ACHN (cell line): ENCODE measurements around the gene SPRY2.

Experiments
- DNase-seq: peaks from one replicate; pipeline ENCODE4 v3.0.0-alpha.2; 2015
- in situ Hi-C: cut with HindIII; loops from 2 replicates; pipeline ENCODE4 v1.10.0; 2017; ENCODE audit warnings: low sequenced_read_pairs, low pct_ligation_motif_present, low pct_unique_long_range_greater_than_20kb

The SPRY2 gene, protein sequence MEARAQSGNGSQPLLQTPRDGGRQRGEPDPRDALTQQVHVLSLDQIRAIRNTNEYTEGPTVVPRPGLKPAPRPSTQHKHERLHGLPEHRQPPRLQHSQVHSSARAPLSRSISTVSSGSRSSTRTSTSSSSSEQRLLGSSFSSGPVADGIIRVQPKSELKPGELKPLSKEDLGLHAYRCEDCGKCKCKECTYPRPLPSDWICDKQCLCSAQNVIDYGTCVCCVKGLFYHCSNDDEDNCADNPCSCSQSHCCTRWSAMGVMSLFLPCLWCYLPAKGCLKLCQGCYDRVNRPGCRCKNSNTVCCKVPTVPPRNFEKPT

DNA sequence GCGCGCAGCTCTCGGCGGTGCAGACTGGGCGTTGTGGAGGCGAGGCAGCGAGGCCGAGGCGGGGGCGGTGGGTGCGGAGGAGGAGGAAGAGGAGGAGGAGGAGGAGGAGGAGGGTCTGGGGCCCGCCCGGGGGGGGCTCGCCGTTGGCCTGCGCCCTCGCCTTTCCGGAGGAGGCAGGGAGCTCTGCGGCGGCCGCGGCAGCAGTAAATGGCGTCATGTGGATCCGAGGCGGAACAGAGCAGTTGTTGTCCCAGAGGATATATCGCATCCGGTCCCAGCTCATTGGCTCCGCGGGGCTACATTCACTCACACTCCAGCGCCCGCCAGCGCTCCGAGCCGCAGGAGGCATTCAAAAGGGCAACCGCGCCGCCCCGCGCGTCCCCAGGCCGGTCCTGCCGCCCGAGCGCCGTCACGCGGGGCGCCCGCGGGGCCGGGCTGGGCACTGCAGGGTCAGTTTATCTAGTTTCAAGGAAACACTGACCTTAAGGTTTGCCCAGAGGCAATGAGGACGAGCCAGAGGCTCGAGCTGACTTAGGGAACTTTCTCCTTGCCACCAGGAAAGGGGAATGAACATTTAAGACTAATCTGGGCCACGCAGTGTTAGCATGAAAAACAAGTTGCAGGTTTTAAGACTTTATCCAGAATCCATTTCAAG lies at the start of gene SPRY2:
Gene SPRY2 (minus strand): TSS at position 26 of the 655 bp plus-strand sequence. CDS start 3,421 bp downstream, outside the sequence.
- peak; percentile 93 for DNase-seq
- in situ Hi-C loops, result no loop called here

GRCh38 chr13:80390338-80390737 lies 49.4 kb upstream of the SPRY2 start:
- in situ Hi-C loops, result no loop called here
- DNase-seq, result no peak

DNA sequence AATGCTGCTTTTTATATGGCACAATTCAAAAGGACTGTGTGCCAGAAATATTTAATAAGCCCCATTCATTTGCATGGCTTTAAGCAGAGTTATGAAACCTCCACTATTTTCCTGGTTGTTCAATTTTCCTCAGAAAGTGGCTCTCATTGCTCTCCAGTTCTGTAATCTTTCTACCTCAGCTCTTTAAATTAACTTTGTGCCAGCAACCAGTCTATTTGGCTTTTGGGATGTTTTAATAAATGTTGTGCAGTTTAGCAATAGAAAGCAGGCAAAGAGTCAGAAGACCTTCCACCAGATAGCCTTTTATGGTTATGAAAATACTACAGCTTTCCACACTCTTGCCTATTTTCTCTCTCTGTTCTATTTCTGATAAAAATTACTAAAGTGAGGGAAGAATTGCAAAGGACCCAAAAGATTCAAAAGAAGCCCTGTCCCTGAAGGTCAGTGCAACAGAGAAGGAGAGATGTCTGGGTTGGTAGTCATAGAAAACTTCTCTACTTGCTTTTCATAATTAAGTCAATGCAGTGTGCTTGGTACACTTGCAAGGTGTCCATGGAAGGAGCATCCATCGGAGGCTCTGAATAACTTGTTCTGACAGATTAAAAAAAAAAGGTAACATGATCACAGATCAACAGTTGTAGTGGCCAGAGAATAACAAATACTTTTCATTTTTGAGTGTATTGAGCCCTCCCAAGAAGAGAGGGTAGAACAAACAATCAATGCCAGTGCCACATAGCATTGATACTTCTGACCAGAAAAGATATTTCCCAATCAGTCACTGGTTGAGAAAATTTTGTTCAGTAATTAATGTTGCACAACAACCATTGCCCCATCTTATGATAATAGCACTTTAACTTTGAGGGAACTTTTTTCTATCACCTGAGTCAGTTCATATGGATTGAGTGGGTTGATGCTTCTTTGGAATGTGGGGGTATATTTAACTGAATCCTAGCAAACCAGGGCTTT lies 48.4 kb upstream of the SPRY2 start:
- in situ Hi-C loops, result no loop called here
- no peak for DNase-seq

DNA sequence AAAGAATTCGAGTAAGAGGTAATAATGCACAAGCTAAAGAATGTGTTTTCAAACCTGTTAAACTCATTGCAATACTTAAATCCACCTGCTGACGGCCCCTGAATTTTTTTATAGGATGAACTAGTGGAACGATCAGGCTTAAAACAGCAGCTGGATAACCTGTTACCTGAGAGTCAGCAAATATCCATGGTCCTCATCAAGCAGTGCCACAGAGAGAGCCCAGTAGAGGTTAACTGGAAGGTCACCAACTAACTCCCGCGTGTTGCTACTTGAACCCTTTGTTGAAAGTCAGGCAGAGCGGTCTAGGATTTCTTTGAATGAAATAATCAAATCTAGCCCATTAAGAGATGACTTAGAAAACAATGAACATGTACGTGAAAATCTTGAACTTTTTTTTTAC lies 47.6 kb upstream of the SPRY2 start:
- in situ Hi-C loops, result no loop called here
- DNase-seq, result no peak

- in situ Hi-C loops, result no loop called here
- no peak for DNase-seq
These were observed 45.7 kb upstream of the SPRY2 start for GRCh38 chr13:80386592-80386991.

GRCh38 chr13:80386002-80386401 lies 45.1 kb upstream of the SPRY2 start:
- no peak for DNase-seq
- in situ Hi-C loops, result no loop called here

GRCh38 chr13:80382576-80382975 lies 41.6 kb upstream of the SPRY2 start:
- DNase-seq, result no peak
- in situ Hi-C loops, result no loop called here

DNA sequence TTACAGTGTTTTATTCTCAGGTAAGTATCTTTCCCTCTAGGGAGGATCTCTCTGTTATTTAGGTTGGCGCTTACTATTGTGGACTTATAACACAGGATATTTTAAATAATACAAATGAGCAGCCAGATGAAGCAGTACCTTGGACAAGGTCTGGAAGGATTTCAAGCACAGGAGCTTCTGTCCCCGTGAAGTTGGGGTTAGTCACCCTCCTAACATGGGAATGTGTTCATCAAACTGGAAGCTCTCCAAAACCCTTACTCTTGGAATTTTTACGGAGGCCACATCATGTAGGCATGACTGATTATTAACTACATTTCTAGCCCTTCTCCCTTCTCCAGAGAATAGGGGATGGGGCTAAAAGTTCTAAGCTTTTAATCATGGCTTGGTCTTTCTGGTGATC lies 38.3 kb upstream of the SPRY2 start:
- peak; percentile 92 for DNase-seq
- in situ Hi-C loops, result no loop called here

- DNase-seq, result no peak
- in situ Hi-C loops, result no loop called here
These were observed 35.6 kb upstream of the SPRY2 start for GRCh38 chr13:80376554-80376953.

GRCh38 chr13:80374901-80375300 lies 34.0 kb upstream of the SPRY2 start:
- in situ Hi-C loops, result no loop called here
- no peak for DNase-seq

GRCh38 chr13:80374444-80374843 lies 33.5 kb upstream of the SPRY2 start:
- in situ Hi-C loops, result no loop called here
- no peak for DNase-seq

GRCh38 chr13:80371840-80372509 lies 31.0 kb upstream of the SPRY2 start:
- in situ Hi-C loops, result no loop called here
- DNase-seq, result no peak

- in situ Hi-C loops, result no loop called here
These were observed 26.5 kb upstream of the SPRY2 start for GRCh38 chr13:80367473-80367872.

DNA sequence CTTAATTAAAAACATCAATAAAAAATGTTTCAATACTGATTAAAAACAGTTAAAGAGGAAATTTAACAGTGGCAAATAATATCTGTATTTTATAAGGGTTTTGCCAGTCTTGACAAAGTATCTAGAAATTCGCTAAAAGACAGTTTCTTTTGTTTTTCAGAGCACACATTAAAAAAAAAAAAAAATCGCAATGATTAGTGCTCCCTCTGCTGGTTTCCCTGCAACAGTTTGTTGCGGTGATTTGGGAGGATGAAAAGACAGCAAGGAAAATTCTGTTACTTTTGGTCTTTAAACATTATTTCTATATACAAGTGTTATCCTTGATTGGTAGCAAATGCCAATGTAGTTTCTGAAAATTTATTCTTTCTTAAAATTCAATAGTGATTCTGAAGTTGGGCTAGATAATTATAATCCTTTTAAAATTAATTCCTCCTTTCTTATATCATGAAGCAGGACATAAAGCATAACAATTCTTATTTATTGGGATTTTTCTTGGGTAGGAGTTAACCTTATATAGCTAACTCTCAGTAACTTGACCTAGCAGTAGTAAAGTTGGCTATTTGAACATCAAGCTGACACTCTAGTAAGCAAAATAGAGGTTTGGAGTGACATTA lies 23.1 kb upstream of the SPRY2 start:
- in situ Hi-C loops, result no loop called here

More at GRCh38 chr13:80367473-80367872, 26.5 kb upstream of the SPRY2 start:
- DNase-seq, result no peak

DNA sequence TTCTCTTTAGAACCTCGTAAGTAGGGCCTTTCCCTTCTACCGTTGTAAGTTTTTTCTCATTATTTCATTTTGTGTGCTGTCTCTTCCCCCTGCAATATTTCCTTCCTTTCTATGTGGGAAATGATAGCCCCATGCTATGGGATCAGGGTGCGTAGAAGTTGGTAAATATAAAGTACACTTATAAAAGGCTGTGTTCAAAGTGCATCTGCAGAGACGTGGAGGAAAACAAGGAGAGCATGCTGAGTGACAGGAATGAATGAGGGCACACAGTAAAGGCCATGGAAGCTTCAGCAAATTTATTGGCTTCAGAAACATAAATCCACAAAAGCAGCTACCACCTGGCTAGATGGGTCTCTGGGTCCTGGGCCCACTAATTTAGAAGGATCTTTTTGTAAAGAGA lies 21.6 kb upstream of the SPRY2 start:
- in situ Hi-C loops, result no loop called here

More for the DNA sequence above, 23.1 kb upstream of the SPRY2 start:
- peak; percentile 36 for DNase-seq

GRCh38 chr13:80361883-80362327 lies 21.0 kb upstream of the SPRY2 start:
- DNase-seq, result peak; percentile 14
- in situ Hi-C loops, result no loop called here

More for the DNA sequence above, 21.6 kb upstream of the SPRY2 start:
- no peak for DNase-seq

GRCh38 chr13:80361298-80361697 lies 20.4 kb upstream of the SPRY2 start:
- in situ Hi-C loops, result no loop called here
- DNase-seq, result no peak

DNA sequence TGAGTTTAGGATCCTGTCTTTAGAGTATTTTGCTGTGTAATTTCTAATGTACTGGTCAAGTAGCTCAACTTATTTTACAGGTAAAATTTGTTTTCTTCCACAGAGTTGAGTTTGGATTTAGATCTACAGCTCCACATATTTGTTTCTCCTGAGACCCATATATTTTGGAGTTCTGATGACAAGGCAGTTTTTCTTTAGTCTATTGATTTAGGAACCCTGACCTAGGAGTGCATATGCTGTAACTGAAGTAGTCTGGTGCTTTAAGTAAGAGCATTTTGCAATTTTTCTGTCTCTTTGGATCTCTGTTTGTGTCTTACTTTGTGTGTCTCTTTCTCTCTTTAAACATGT lies 19.5 kb upstream of the SPRY2 start:
- in situ Hi-C loops, result no loop called here
- DNase-seq, result no peak
